ENCODE data around the gene RABGAP1L.

GRCh38 chr1:174266476-174266875 is 107.2 kb downstream of the RABGAP1L start:
- TF ChIP-seq TAF1 (IDR thresholded peaks at IDR 0.05; ENCODE audit: low read depth, low read length): no peak
- TF ChIP-seq POU2F2 (IDR thresholded peaks at IDR 0.05; ENCODE audit: low read depth, low read length): no peak
- no peak for TF ChIP-seq POLR2AphosphoS5 (IDR thresholded peaks at IDR 0.05; ENCODE audit: low read depth, low read length)
- TF ChIP-seq POLR2A (IDR thresholded peaks at IDR 0.05; ENCODE audit: low read depth, low read length): no peak
- no peak for TF ChIP-seq SPI1 (IDR thresholded peaks at IDR 0.05; ENCODE audit: low read depth, low read length)
